Lower lobe of right lung (tissue), 2 donors: ENCODE data around the gene CLEC18C. TPM values are rescaled to one million over a fixed set of nuclear protein-coding genes. Genes with fewer than 3 reads are reported as not detected.

ENCODE experiments used
- ATAC-seq, 2 donors: fragments of 200-7000 bp; cut with Tn5 transposase; one replicate each; pipeline ENCODE4 v1.9.1; 2020 to 2022; ENCODE audit warnings: mild to moderate bottlenecking in 2 of 2, moderate library complexity in 2 of 2
- DNase-seq: peaks from one replicate; pipeline ENCODE4 v3.0.0-alpha.2; 2020
- H3K27ac ChIP-seq: fragments of 200-600 bp; one replicate; pipeline ENCODE4 v1.8.0; 2022
- H3K27me3 ChIP-seq: fragments of 200-600 bp; one replicate; pipeline ENCODE4 v1.8.0; 2022; ENCODE audit warnings: low read depth
- H3K36me3 ChIP-seq: fragments of 200-600 bp; one replicate; pipeline ENCODE4 v1.8.0; 2022; ENCODE audit warnings: mild to moderate bottlenecking
- H3K4me1 ChIP-seq: fragments of 200-600 bp; one replicate; pipeline ENCODE4 v1.8.0; 2022
- H3K4me3 ChIP-seq: fragments of 200-600 bp; one replicate; pipeline ENCODE4 v1.8.0; 2022; ENCODE audit warnings: mild to moderate bottlenecking
- H3K9me3 ChIP-seq: fragments of 200-600 bp; one replicate; pipeline ENCODE4 v1.8.0; 2022
- CTCF ChIP-seq: fragments of 200-600 bp; IDR thresholded peaks from one replicate; pipeline ENCODE4 v1.8.0; 2022; ENCODE audit warnings: antibody characterized with exemption, mild to moderate bottlenecking
- intact Hi-C: fragments of 100-400 bp; cut with DNase I; formaldehyde crosslinking; loops from one replicate; pipeline ENCODE4 v1.11.0; 2022
- total RNA-seq: library from RNA; stranded (reverse); fragmentation: NEBNext Ultra II Directional; extraction: Animal tissue kit (Norgen Biotek cat#: 25700); gene quantifications from one replicate; pipeline ENCODE4 v1.2.1, GENCODE V29; 2021
- donor health status: DM: no; HTN: yes; CAD: no; lungs with severe emphysema.

The CLEC18C gene
- total RNA-seq, 1 donor from 2014 or later, result 1.0 TPM

- intact Hi-C loops, result no loop called here
- peaks cover 100% of the 10 kb centered on the region for H3K36me3 ChIP-seq
- H3K4me3 ChIP-seq, result no peak overlapping the region
- no peak for TF ChIP-seq CTCF
- no peak overlapping the region for H3K27ac ChIP-seq
- no peak for ATAC-seq
- H3K4me1 ChIP-seq, result no peaks in the 10 kb centered on the region
- no peak for DNase-seq
- no peaks in the 10 kb centered on the region for H3K27me3 ChIP-seq
- no peaks in the 10 kb centered on the region for H3K9me3 ChIP-seq
These were observed 15.9 kb upstream of the CLEC18C start for GRCh38 chr16:70157477-70158260.

- no peak for TF ChIP-seq CTCF
- H3K4me3 ChIP-seq, result no peak overlapping the region
- intact Hi-C loops, result no loop called here
- no peak overlapping the region for H3K27ac ChIP-seq
- H3K36me3 ChIP-seq, result peaks cover 94% of the 10 kb centered on the region
- no peaks in the 10 kb centered on the region for H3K9me3 ChIP-seq
- no peak for ATAC-seq
- no peaks in the 10 kb centered on the region for H3K4me1 ChIP-seq
- H3K27me3 ChIP-seq, result no peaks in the 10 kb centered on the region
- no peak for DNase-seq
These were observed 15.2 kb upstream of the CLEC18C start for GRCh38 chr16:70158261-70158939.

- H3K4me1 ChIP-seq, result no peaks in the 10 kb centered on the region
- H3K27ac ChIP-seq, result no peak overlapping the region
- peaks cover 81% of the 10 kb centered on the region for H3K36me3 ChIP-seq
- no peak for TF ChIP-seq CTCF
- intact Hi-C loops, result no loop called here
- no peak overlapping the region for H3K4me3 ChIP-seq
- H3K27me3 ChIP-seq, result no peaks in the 10 kb centered on the region
- ATAC-seq (no peak), DNase-seq (no peak)
- no peaks in the 10 kb centered on the region for H3K9me3 ChIP-seq
These were observed 13.9 kb upstream of the CLEC18C start for GRCh38 chr16:70159355-70160348.

GRCh38 chr16:70160388-70160787 is 13.2 kb upstream of the CLEC18C start:
- peaks cover 74% of the 10 kb centered on the region for H3K36me3 ChIP-seq
- H3K27me3 ChIP-seq, result no peaks in the 10 kb centered on the region
- intact Hi-C loops, result no loop called here
- H3K4me1 ChIP-seq, result no peaks in the 10 kb centered on the region
- no peak for TF ChIP-seq CTCF
- H3K27ac ChIP-seq, result no peak overlapping the region
- no peaks in the 10 kb centered on the region for H3K9me3 ChIP-seq
- DNase-seq (no peak), ATAC-seq (no peak)
- no peak overlapping the region for H3K4me3 ChIP-seq

GRCh38 chr16:70160821-70161220 is 12.8 kb upstream of the CLEC18C start:
- TF ChIP-seq CTCF, result no peak
- no peaks in the 10 kb centered on the region for H3K9me3 ChIP-seq
- DNase-seq (no peak), ATAC-seq (no peak)
- H3K36me3 ChIP-seq, result peaks cover 70% of the 10 kb centered on the region
- H3K27me3 ChIP-seq, result no peaks in the 10 kb centered on the region
- H3K4me3 ChIP-seq, result no peak overlapping the region
- H3K4me1 ChIP-seq, result no peaks in the 10 kb centered on the region
- no peak overlapping the region for H3K27ac ChIP-seq
- intact Hi-C loops, result no loop called here
